GM13976 (cell line): ENCODE results near the gene ZMYND12.
"Not testable (repeated sequence)": the region's sequence is repeated elsewhere in the genome, so short reads cannot be mapped to it uniquely, and the experiment has no call there.

Source experiments
- DNase-seq: peaks from one replicate; pipeline ENCODE4 v3.0.0; 2012; ENCODE audit warnings: low spot score
- in situ Hi-C: fragments of 300-500 bp; cut with MboI; formaldehyde crosslinking; loops from one replicate; pipeline ENCODE4 v1.12.0; 2022; ENCODE audit warnings: low sequenced_read_pairs, mixed read lengths, inconsistent platforms; ENCODE audit not compliant: unreplicated experiment
- TF ChIP-seq, protein P1 (sequence below): IDR thresholded peaks from 2 replicates; pipeline ENCODE4 v1.5.1; 2012; ENCODE audit warnings: borderline replicate concordance, mild to moderate bottlenecking; ENCODE audit not compliant: insufficient read depth; ENCODE audit errors: extremely low read depth, missing control alignments, control extremely low read depth

ZMYND12 gene

DNA sequence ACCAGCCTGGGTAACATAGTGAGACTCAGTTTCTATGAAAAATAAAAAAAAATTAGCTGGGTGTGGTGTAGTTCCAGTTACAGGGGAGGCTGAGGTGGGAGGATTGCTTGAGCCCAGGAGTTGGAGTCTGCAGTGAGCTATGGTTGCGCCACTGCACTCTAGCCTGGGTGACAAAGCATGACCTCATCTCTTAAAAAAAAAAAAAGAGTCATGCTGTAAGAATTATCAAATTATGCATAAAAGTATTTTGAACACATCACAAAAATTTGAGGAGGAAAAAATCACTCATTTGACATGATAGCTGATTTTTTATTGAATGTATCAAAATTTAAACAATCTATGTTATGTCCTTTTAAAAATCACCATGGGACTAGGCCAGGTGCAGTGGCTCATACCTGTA lies 25.1 kb upstream of the ZMYND12 start:
- DNase-seq, result no peak
- in situ Hi-C loops, result no loop called here
- TF ChIP-seq, protein P1, sequence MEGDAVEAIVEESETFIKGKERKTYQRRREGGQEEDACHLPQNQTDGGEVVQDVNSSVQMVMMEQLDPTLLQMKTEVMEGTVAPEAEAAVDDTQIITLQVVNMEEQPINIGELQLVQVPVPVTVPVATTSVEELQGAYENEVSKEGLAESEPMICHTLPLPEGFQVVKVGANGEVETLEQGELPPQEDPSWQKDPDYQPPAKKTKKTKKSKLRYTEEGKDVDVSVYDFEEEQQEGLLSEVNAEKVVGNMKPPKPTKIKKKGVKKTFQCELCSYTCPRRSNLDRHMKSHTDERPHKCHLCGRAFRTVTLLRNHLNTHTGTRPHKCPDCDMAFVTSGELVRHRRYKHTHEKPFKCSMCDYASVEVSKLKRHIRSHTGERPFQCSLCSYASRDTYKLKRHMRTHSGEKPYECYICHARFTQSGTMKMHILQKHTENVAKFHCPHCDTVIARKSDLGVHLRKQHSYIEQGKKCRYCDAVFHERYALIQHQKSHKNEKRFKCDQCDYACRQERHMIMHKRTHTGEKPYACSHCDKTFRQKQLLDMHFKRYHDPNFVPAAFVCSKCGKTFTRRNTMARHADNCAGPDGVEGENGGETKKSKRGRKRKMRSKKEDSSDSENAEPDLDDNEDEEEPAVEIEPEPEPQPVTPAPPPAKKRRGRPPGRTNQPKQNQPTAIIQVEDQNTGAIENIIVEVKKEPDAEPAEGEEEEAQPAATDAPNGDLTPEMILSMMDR, result no peak

DNA sequence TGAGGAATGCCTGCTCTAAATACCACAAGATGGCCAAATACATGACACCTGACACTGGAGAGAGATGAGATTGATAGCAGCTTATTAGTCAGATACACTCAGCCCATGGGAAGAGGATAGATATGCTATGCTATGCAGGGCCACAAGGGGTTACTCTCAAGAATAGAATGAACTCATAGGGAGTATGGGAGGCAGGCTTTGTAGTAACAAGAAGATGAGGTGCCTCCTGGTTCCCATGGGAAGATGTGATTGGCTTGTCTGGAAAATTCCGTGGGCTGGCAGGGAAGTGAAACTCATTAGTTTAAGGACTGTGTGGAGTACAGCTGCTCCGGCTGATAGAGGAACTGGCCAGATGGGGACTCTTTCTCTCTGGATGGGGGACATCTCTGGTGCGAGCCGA lies 23.8 kb upstream of the ZMYND12 start:
- in situ Hi-C loops, result no loop called here
- no peak for DNase-seq
- TF ChIP-seq, protein P1, result no peak

DNA sequence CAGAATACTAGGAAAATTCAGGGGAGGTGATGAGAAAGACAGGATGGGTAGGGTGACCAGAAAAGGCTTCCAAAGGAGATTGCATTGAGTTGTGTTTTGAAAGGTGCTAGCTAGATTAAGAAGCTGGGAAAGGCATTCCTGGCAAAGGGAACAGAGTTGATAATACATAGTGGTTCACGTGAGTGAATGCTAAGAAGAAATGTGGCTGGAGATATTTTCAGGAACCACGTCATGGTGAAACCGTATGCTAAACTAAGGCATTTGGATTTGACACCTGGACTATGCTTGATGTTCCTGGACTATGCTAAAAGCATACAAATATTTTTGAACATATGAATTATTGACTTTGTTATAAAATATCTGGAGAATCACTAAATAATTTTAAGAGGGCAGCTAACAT lies 22.0 kb upstream of the ZMYND12 start:
- in situ Hi-C loops, result no loop called here
- no peak for DNase-seq
- TF ChIP-seq, protein P1, result no peak

DNA sequence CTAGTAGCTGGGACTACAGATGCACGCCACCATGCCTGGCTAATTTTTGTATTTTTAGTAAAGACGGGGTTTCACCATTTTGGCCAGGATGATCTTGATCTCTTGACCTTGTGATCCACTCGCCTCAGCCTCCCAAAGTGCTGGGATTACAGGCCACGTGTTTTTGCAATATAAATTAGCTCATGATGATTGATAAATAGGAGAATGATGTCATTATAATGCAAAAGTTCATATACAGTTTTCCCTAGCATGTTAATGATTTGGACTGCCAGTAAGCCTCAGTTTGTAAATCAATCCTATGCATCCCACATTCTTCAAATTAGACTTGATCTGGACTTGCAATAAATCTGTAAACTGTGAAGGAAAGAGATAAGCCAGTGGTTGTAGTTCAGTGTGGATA lies 21.5 kb upstream of the ZMYND12 start:
- in situ Hi-C loops, DNase-seq: not testable (repeated sequence)

DNA sequence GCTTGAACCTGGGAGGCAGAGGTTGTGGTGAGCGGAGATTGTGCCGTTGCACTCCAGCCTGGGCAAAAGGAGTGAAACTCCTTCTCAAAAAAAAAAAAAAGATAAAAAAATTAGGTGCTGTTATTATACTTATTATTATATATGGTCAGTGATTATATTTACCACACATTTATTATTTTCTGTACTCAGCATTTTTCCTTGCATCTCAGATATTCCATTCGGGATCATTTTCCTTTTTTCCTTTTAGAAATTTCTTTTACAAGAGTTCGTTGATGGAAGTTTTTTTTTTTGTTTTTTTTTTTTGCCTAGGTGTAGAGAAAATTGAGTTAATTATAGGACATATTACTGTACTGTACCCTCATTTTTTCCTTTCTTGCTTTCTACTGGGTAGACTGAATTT lies 20.8 kb upstream of the ZMYND12 start:
- DNase-seq, result no peak
- in situ Hi-C loops, result no loop called here
- TF ChIP-seq, protein P1, result no peak

DNA sequence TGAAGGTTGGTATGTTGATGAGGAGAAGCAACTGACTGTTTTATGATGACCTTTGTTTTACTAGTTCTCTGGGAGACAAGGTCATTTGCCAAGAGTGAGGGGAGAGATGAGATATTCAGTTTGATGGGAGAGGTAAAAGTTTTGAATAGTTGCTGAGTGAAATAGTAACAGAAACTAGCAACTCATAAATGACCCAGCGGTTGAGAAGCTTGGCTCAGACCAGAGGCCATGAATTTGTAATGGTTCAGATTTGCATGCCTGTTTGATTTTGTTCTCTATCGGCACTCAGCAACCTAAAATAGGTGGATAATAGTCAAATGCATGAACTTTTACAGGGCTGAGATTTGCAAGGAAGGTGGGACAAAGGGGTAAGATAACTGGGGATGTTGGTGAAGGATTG lies 13.9 kb upstream of the ZMYND12 start:
- DNase-seq, result peak; percentile 20
- TF ChIP-seq, protein P1, result no peak
- in situ Hi-C loops, result no loop called here

DNA sequence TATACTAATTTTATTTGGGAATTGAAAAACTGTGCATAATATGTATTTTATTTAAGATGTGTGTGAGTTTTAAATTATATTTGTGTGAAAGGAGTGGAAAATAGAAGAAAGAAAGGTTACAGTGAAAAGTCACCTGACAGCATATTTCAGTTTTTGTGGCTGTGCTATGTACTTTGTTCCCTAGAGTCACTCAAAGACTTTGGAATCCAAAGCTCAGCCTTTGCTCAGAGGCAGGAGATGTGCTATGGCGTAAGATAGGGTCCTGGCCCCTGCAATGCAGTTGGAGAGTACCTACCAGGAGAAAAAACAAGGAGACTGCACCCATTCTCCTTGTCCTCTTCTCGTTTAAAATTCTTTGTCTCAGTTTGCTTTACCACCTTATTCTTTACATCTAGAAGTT lies 10.2 kb upstream of the ZMYND12 start:
- no peak for DNase-seq
- in situ Hi-C loops, result no loop called here
- TF ChIP-seq, protein P1, result no peak
